Activated T-cell treated with anti-CD3 and anti-CD28 coated beads for 4 hours (primary cell): ENCODE measurements around the gene OR10H5.
"Not testable (repeated sequence)": the region's sequence is repeated elsewhere in the genome, so short reads cannot be mapped to it uniquely, and the experiment has no call there.

Experiments used
- DNase-seq: peaks from one replicate; pipeline ENCODE4 v3.0.0-alpha.2; 2020

Gene OR10H5

GRCh38 chr19:15787611-15788155, at the start of gene OR10H5:
Gene OR10H5 (plus strand): TSS chr19:15787661. CDS start chr19:15794049, 6,388 bp downstream.
- DNase-seq, result no peak

- DNase-seq, result no peak
Measured at GRCh38 chr19:15737722-15738121, 49.7 kb upstream of the OR10H5 start, which contains the start of gene OR10H3. Gene OR10H3 (plus strand): TSS chr19:15737985. CDS start chr19:15741393, 3,408 bp downstream.

GRCh38 chr19:15740785-15741184, 46.7 kb upstream of the OR10H5 start:
- DNase-seq, result no peak

GRCh38 chr19:15748239-15748638, 39.2 kb upstream of the OR10H5 start:
- no peak for DNase-seq

GRCh38 chr19:15758379-15758778, 29.1 kb upstream of the OR10H5 start:
- no peak for DNase-seq

- no peak for DNase-seq
Measured at GRCh38 chr19:15759962-15760565, 27.4 kb upstream of the OR10H5 start.

GRCh38 chr19:15769586-15769985, 17.9 kb upstream of the OR10H5 start:
- no peak for DNase-seq

GRCh38 chr19:15774159-15774558, 13.3 kb upstream of the OR10H5 start:
- not testable (repeated sequence) for DNase-seq

GRCh38 chr19:15775249-15775648, 12.2 kb upstream of the OR10H5 start:
- DNase-seq, result no peak

- DNase-seq, result no peak
Measured at GRCh38 chr19:15776264-15776663, 11.2 kb upstream of the OR10H5 start.

GRCh38 chr19:15776991-15777970, 10.2 kb upstream of the OR10H5 start:
- DNase-seq, result no peak

- no peak for DNase-seq
Measured at GRCh38 chr19:15779756-15780476, 7.5 kb upstream of the OR10H5 start.

GRCh38 chr19:15780610-15781418, 6.6 kb upstream of the OR10H5 start:
- DNase-seq, result no peak

- DNase-seq, result no peak
Measured at GRCh38 chr19:15781661-15782060, 5.8 kb upstream of the OR10H5 start.

GRCh38 chr19:15782211-15782610, 5.2 kb upstream of the OR10H5 start:
- no peak for DNase-seq

- DNase-seq, result not testable (repeated sequence)
Measured at GRCh38 chr19:15782896-15783295, 4.6 kb upstream of the OR10H5 start.

GRCh38 chr19:15788594-15789270, 1.3 kb downstream of the OR10H5 start:
- DNase-seq, result no peak

GRCh38 chr19:15790096-15790495, 2.6 kb downstream of the OR10H5 start:
- no peak for DNase-seq

- DNase-seq, result not testable (repeated sequence)
Measured at GRCh38 chr19:15794279-15794678, 6.8 kb downstream of the OR10H5 start.

- DNase-seq, result no peak
Measured at GRCh38 chr19:15810335-15810734, 22.9 kb downstream of the OR10H5 start.

- DNase-seq, result no peak
Measured at GRCh38 chr19:15811476-15811875, 24.0 kb downstream of the OR10H5 start.
